Suprapubic skin (tissue), 4 donors: ENCODE measurements around the gene WNT9A. TPM values are rescaled to one million over a fixed set of nuclear protein-coding genes. Genes with fewer than 3 reads are reported as not detected.

Experiments used
- DNase-seq, 2 donors: peaks; one replicate each; pipeline ENCODE4 v3.0.0-alpha.2; 2019; ENCODE audit warnings: low spot score in 2 of 2
- H3K27ac ChIP-seq: fragments of 200-600 bp; sonication (generic); one replicate; pipeline ENCODE4 v1.5.1; 2019
- H3K27me3 ChIP-seq: fragments of 200-600 bp; sonication (generic); one replicate; pipeline ENCODE4 v1.5.1; 2019
- H3K36me3 ChIP-seq: fragments of 200-600 bp; sonication (generic); one replicate; pipeline ENCODE4 v1.5.1; 2019
- H3K4me1 ChIP-seq: fragments of 200-600 bp; sonication (generic); one replicate; pipeline ENCODE4 v1.5.1; 2019
- H3K4me3 ChIP-seq: fragments of 200-600 bp; sonication (generic); one replicate; pipeline ENCODE4 v1.5.1; 2019; ENCODE audit warnings: mild to moderate bottlenecking
- H3K9me3 ChIP-seq: fragments of 200-600 bp; sonication (generic); one replicate; pipeline ENCODE4 v1.5.1; 2019
- CTCF ChIP-seq, 2 donors: fragments of 200-600 bp in 1 of 2; fragments of 450-650 bp in 1 of 2; sonication (generic) in 1 of 2; IDR thresholded peaks; one replicate each; pipeline ENCODE4 v1.5.1; 2016 to 2019; ENCODE audit warnings: antibody characterized with exemption in 2 of 2, mild to moderate bottlenecking in 1 of 2, moderate library complexity in 1 of 2
- EP300 ChIP-seq: sonication (generic); formaldehyde crosslinking; IDR thresholded peaks from one replicate; pipeline ENCODE4 v1.6.1; 2017; ENCODE audit warnings: antibody characterized with exemption
- POLR2A ChIP-seq, 2 donors: fragments of 450-650 bp; IDR thresholded peaks; one replicate each; pipeline ENCODE4 v1.6.1; 2017; ENCODE audit warnings: antibody characterized with exemption in 2 of 2, mild to moderate bottlenecking in 2 of 2, moderate library complexity in 2 of 2
- POLR2AphosphoS5 ChIP-seq, 3 donors: sonication (generic); formaldehyde crosslinking; IDR thresholded peaks; one replicate each; pipeline ENCODE4 v1.6.1; 2017; ENCODE audit warnings: antibody characterized with exemption in 3 of 3
- WGBS: methylation state at CpG from one replicate; pipeline ENCODE4 v1.1.5; 2018; 5-methylcytosine and 5-hydroxymethylcytosine counted together
- total RNA-seq, 4 donors: library from RNA; depleted of rRNA; stranded (reverse); fragments of >200 nt; gene quantifications; one replicate each; pipeline ENCODE4 v1.1.0, GENCODE V29; 2016

The WNT9A gene
- total RNA-seq, 4 donors from 2014 or later = 0.85 to 2.6 (median 1.1) TPM

GRCh38 chr1:227909188-227909587 is 38.5 kb downstream of the WNT9A start:
- DNase-seq = no peak
- TF ChIP-seq CTCF (IDR thresholded peaks at IDR 0.05) (no peak), EP300 (no peak), POLR2A (IDR thresholded peaks at IDR 0.05) (no peak), POLR2AphosphoS5 (IDR thresholded peaks at IDR 0.05) (no peak)
- Histone ChIP-seq H3K27ac (no peak overlapping the region), H3K27me3 (no peaks in the 10 kb centered on the region), H3K9me3 (no peaks in the 10 kb centered on the region), H3K4me1 (peaks cover 9% of the 10 kb centered on the region), H3K4me3 (no peak overlapping the region), H3K36me3 (no peaks in the 10 kb centered on the region)
- 87% methylated on average over 2 of the region's 2 CpGs for WGBS

GRCh38 chr1:227908359-227908758 is 39.4 kb downstream of the WNT9A start:
- Histone ChIP-seq H3K36me3 (no peaks in the 10 kb centered on the region), H3K9me3 (no peaks in the 10 kb centered on the region), H3K27ac (no peak overlapping the region), H3K4me1 (peaks cover 9% of the 10 kb centered on the region), H3K4me3 (no peak overlapping the region), H3K27me3 (no peaks in the 10 kb centered on the region)
- 80% methylated on average over 5 of the region's 7 CpGs for whole genome bisulfite sequencing
- TF ChIP-seq EP300 (no peak), POLR2A (IDR thresholded peaks at IDR 0.05) (no peak), CTCF (IDR thresholded peaks at IDR 0.05) (no peak), POLR2AphosphoS5 (IDR thresholded peaks at IDR 0.05) (no peak)
- no peak for DNase-seq

GRCh38 chr1:227907439-227908015 is 40.2 kb downstream of the WNT9A start:
- no peak overlapping the region for H3K4me3 ChIP-seq
- no peak for TF ChIP-seq POLR2A (IDR thresholded peaks at IDR 0.05)
- TF ChIP-seq POLR2AphosphoS5 (IDR thresholded peaks at IDR 0.05) = no peak
- TF ChIP-seq EP300 = no peak
- TF ChIP-seq CTCF (IDR thresholded peaks at IDR 0.05) = no peak
- H3K27me3 ChIP-seq = no peaks in the 10 kb centered on the region
- no peaks in the 10 kb centered on the region for H3K9me3 ChIP-seq
- no peaks in the 10 kb centered on the region for H3K36me3 ChIP-seq
- peaks cover 9% of the 10 kb centered on the region for H3K4me1 ChIP-seq
- WGBS = 69% methylated on average over 7 of the region's 13 CpGs
- DNase-seq = no peak
- H3K27ac ChIP-seq = no peak overlapping the region

GRCh38 chr1:227906550-227907071 is 41.1 kb downstream of the WNT9A start:
- Histone ChIP-seq H3K27ac (no peak overlapping the region), H3K27me3 (no peaks in the 10 kb centered on the region), H3K9me3 (no peaks in the 10 kb centered on the region), H3K4me3 (no peak overlapping the region), H3K4me1 (peaks cover 9% of the 10 kb centered on the region), H3K36me3 (no peaks in the 10 kb centered on the region)
- no peak for TF ChIP-seq CTCF (IDR thresholded peaks at IDR 0.05)
- TF ChIP-seq POLR2AphosphoS5 (IDR thresholded peaks at IDR 0.05) = no peak
- 100% methylated on average over 1 of the region's 1 CpG for WGBS
- DNase-seq = no peak

GRCh38 chr1:227905573-227906487 is 41.9 kb downstream of the WNT9A start:
- DNase-seq = no peak
- Histone ChIP-seq H3K27ac (no peak overlapping the region), H3K27me3 (no peaks in the 10 kb centered on the region), H3K9me3 (no peaks in the 10 kb centered on the region), H3K4me3 (no peak overlapping the region), H3K36me3 (no peaks in the 10 kb centered on the region), H3K4me1 (peaks cover 9% of the 10 kb centered on the region)
- TF ChIP-seq POLR2AphosphoS5 (IDR thresholded peaks at IDR 0.05) (no peak), EP300 (no peak), POLR2A (IDR thresholded peaks at IDR 0.05) (no peak), CTCF (IDR thresholded peaks at IDR 0.05) (no peak)
- 84% methylated on average over 3 of the region's 15 CpGs for WGBS
